ENCODE results near the gene HDAC4.

The HDAC4 gene

GRCh38 chr2:239142806-239143205 is 258.0 kb downstream of the HDAC4 start:
- no peak overlapping the region for H3K9ac ChIP-seq (ENCODE audit: low read depth, low read length)

GRCh38 chr2:239142296-239142695 is 258.5 kb downstream of the HDAC4 start:
- no peaks in the 10 kb centered on the region for H3K4me1 ChIP-seq (ENCODE audit: insufficient read depth, low read length)
- H3K36me3 ChIP-seq (ENCODE audit: insufficient read depth, low read length) = no peaks in the 10 kb centered on the region
- H3K9me3 ChIP-seq (ENCODE audit: control insufficient read depth, insufficient read depth, low read length) = no peaks in the 10 kb centered on the region
- H3K9ac ChIP-seq (ENCODE audit: low read depth, low read length) = no peak overlapping the region

More at GRCh38 chr2:239142806-239143205, 258.0 kb downstream of the HDAC4 start:
- H3K4me1 ChIP-seq (ENCODE audit: insufficient read depth, low read length) = no peaks in the 10 kb centered on the region
- no peaks in the 10 kb centered on the region for H3K9me3 ChIP-seq (ENCODE audit: control insufficient read depth, insufficient read depth, low read length)
- H3K36me3 ChIP-seq (ENCODE audit: insufficient read depth, low read length) = no peaks in the 10 kb centered on the region

DNA sequence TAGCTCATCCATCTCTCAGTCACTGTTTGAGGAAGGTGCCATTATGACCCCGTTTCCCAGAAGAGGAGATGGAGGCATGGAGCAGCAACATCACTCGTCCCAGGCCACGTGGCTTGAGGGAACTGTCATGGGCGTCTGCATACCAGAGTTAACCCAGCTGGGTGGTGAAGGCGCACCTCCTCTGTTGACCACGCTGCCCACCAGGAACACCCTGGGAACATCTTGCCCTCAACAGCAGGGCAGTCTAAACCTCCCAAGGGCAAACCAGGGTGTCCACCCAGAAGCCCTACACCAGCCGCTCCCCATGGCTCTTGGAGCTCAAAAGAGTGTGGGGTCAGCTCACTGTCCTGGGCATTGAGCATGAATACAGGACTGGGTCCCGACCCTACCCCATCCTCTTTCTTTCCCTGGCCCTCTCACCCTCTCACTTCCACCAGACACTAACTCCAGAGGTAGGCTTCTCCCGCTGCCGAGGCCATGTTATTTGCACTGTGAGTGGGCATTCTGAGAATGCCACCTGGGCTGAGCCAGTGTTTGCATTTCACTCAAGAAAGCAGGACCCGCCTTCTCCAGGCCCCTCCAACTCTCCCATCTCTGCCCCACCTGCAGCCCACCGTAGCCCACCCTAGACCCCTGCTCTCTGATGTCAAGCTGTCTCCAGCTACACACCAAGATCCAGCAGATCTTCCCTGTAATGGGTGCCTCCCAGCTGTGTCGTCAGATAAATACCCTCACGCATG is 259.6 kb downstream of the HDAC4 start:
- H3K36me3 ChIP-seq (ENCODE audit: insufficient read depth, low read length) = no peaks in the 10 kb centered on the region
- H3K9ac ChIP-seq (ENCODE audit: low read depth, low read length) = no peak overlapping the region
- no peaks in the 10 kb centered on the region for H3K4me1 ChIP-seq (ENCODE audit: insufficient read depth, low read length)
- no peaks in the 10 kb centered on the region for H3K9me3 ChIP-seq (ENCODE audit: control insufficient read depth, insufficient read depth, low read length)

GRCh38 chr2:239140346-239141020 is 260.3 kb downstream of the HDAC4 start:
- Histone ChIP-seq H3K9ac (ENCODE audit: low read depth, low read length) (no peak overlapping the region), H3K9me3 (ENCODE audit: control insufficient read depth, insufficient read depth, low read length) (no peaks in the 10 kb centered on the region), H3K36me3 (ENCODE audit: insufficient read depth, low read length) (no peaks in the 10 kb centered on the region)

GRCh38 chr2:239139566-239139965 is 261.3 kb downstream of the HDAC4 start:
- H3K4me1 ChIP-seq (ENCODE audit: insufficient read depth, low read length) = no peaks in the 10 kb centered on the region
- no peaks in the 10 kb centered on the region for H3K36me3 ChIP-seq (ENCODE audit: insufficient read depth, low read length)
- no peak overlapping the region for H3K9ac ChIP-seq (ENCODE audit: low read depth, low read length)
- H3K9me3 ChIP-seq (ENCODE audit: control insufficient read depth, insufficient read depth, low read length) = no peaks in the 10 kb centered on the region

More at GRCh38 chr2:239140346-239141020, 260.3 kb downstream of the HDAC4 start:
- no peaks in the 10 kb centered on the region for H3K4me1 ChIP-seq (ENCODE audit: insufficient read depth, low read length)

DNA sequence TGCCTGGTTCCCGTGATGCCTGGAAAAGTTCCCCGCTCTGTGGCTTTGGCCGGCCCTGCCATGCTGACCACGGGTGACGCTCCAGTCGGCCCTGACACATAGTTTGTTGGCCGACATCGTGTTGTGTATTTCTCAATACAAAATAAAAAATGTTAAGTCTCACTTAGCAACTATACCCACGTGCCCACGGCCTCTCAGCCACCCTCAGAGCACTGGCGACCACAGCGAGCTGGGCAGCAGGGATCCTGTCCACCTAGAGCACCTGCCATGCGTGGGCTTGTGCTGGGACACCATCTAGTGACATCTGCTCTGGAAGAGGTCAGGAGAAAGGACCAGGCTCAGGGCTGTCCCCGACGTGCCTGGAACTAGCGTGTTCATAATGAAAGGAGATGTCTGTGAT is 261.7 kb downstream of the HDAC4 start:
- Histone ChIP-seq H3K9ac (ENCODE audit: low read depth, low read length) (no peak overlapping the region), H3K4me1 (ENCODE audit: insufficient read depth, low read length) (no peaks in the 10 kb centered on the region), H3K9me3 (ENCODE audit: control insufficient read depth, insufficient read depth, low read length) (no peaks in the 10 kb centered on the region), H3K36me3 (ENCODE audit: insufficient read depth, low read length) (no peaks in the 10 kb centered on the region)

DNA sequence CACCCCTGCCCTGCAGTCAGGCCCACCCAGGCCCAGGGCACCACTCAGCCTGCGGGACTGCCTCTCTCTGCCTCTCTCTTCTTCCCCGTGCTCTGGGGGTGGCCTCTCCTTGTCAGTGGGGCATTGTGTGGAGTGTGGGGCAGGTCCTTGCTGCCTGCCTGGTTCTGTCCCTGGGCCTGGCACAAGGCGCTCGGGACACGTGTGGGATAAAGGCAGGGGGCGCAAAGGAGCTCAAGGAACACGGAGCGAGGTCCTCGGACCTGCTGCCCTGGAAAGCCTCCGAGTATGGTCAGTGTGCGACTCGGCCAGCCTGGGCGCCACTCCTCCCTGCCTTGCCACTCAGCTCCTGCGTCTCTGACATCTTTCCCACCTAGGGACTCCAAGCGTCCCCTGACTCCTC is 262.2 kb downstream of the HDAC4 start:
- H3K4me1 ChIP-seq (ENCODE audit: insufficient read depth, low read length) = no peaks in the 10 kb centered on the region
- no peaks in the 10 kb centered on the region; the same call in 1 of the 2 replicates for H3K36me3 ChIP-seq (ENCODE audit: insufficient read depth, low read length)
- H3K9me3 ChIP-seq (ENCODE audit: control insufficient read depth, insufficient read depth, low read length) = no peaks in the 10 kb centered on the region
- no peak overlapping the region for H3K9ac ChIP-seq (ENCODE audit: low read depth, low read length)

- no peaks in the 10 kb centered on the region for H3K4me1 ChIP-seq (ENCODE audit: insufficient read depth, low read length)
- H3K9ac ChIP-seq (ENCODE audit: low read depth, low read length) = no peak overlapping the region
- no peaks in the 10 kb centered on the region; the same call in 1 of the 2 replicates for H3K36me3 ChIP-seq (ENCODE audit: insufficient read depth, low read length)
- no peaks in the 10 kb centered on the region for H3K9me3 ChIP-seq (ENCODE audit: control insufficient read depth, insufficient read depth, low read length)
Observed at GRCh38 chr2:239137898-239138283, 262.9 kb downstream of the HDAC4 start.

DNA sequence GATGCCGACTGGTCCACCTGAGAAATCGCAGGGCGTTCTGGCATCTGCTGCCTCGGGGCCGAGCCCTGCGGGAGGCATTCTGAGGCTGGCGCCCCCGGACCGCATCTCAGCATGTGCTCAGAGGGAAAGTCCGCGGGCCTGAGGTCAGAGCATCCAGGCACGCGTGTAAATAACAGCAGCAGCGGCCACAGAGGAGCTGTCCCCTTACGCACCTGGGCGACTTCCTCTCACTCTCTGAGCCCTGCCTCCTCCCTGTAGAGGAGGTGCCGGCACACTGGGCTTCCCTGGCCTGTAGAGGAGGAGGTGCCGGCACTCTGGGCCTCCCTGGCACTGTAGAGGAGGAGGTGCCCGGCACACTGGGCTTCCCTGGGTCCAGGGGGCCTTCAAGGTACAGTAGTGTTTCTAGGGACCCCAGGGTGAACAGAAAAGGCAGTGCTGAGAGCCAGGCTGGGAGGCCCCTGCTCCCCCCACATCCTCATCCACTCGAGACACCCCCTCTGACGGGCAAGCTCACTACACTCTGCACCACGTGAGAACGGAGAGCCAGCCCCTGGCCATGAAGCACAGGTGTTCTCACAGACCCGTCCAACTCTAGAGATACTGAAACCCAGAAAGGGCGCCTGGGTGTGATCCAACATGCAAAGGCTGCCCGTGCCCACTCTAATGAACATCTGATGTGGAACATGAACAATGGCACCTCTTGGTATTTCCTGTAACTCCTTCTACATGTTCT is 263.5 kb downstream of the HDAC4 start:
- no peak overlapping the region for H3K9ac ChIP-seq (ENCODE audit: low read depth, low read length)
- no peaks in the 10 kb centered on the region for H3K9me3 ChIP-seq (ENCODE audit: control insufficient read depth, insufficient read depth, low read length)
- no peaks in the 10 kb centered on the region for H3K4me1 ChIP-seq (ENCODE audit: insufficient read depth, low read length)
- H3K36me3 ChIP-seq (ENCODE audit: insufficient read depth, low read length) = no peaks in the 10 kb centered on the region; the same call in 1 of the 2 replicates

DNA sequence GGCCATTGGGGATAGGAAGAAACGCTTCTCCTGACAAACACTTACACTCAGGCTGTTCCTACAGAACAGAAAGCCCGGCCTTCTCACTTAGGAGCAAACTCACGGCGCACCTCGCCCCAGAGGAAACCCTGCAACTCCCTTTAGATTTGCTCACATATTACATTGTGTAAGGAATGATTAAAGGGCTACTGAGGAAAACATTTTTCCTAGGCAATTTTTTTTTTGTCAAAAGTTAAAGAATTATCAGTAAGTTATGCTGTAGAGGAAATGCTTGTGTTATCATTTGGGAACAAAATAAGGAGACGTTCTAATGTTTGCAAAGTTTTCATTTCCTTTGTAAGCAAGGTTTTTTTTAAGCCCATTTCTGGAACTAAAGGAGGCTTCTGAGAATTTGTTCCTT is 264.1 kb downstream of the HDAC4 start:
- H3K36me3 ChIP-seq (ENCODE audit: insufficient read depth, low read length) = no peaks in the 10 kb centered on the region; the same call in 1 of the 2 replicates

GRCh38 chr2:239136203-239136602 is 264.6 kb downstream of the HDAC4 start:
- no peaks in the 10 kb centered on the region for H3K9me3 ChIP-seq (ENCODE audit: control insufficient read depth, insufficient read depth, low read length)
- no peaks in the 10 kb centered on the region for H3K4me1 ChIP-seq (ENCODE audit: insufficient read depth, low read length)
- no peak overlapping the region for H3K9ac ChIP-seq (ENCODE audit: low read depth, low read length)
- H3K36me3 ChIP-seq (ENCODE audit: insufficient read depth, low read length) = no peaks in the 10 kb centered on the region; the same call in 1 of the 2 replicates

More for the DNA sequence above, 264.1 kb downstream of the HDAC4 start:
- Histone ChIP-seq H3K4me1 (ENCODE audit: insufficient read depth, low read length) (no peaks in the 10 kb centered on the region), H3K9me3 (ENCODE audit: control insufficient read depth, insufficient read depth, low read length) (no peaks in the 10 kb centered on the region), H3K9ac (ENCODE audit: low read depth, low read length) (no peak overlapping the region)

GRCh38 chr2:239135531-239135930 is 265.3 kb downstream of the HDAC4 start:
- Histone ChIP-seq H3K9me3 (ENCODE audit: control insufficient read depth, insufficient read depth, low read length) (no peaks in the 10 kb centered on the region), H3K4me1 (ENCODE audit: insufficient read depth, low read length) (no peaks in the 10 kb centered on the region), H3K36me3 (ENCODE audit: insufficient read depth, low read length) (no peaks in the 10 kb centered on the region; the same call in 1 of the 2 replicates), H3K9ac (ENCODE audit: low read depth, low read length) (no peak overlapping the region)

DNA sequence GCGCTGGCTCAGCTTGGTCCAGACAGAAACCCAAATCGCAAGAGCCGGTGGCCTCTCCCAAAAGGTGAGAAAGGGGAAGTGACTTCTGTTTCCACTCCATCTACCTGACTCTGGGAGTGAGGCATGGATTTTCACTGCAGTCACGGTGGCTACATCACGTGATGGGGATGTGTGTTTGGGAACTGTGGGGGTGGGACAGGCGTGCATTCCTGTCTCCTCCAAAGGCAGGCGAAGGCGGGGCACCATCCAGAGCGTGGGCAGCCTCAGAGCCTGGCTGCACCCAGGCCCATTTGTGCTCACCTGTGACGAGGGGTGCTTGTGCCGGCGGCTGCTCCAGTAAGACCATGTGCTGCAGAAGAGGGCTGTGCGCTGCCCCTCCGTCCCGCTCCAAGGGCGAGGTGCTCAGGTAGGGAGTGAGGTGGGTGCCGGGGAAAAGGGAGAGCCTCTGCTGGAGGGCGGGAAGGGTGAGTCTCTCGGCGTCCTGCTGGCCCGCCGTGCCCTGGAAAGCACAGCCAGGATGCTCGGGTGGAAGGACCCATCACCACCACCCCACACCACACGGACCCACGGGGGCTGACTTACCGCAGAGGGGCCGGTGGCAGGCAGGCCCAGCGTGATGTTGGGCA is 266.8 kb downstream of the HDAC4 start:
- Histone ChIP-seq H3K9ac (ENCODE audit: low read depth, low read length) (no peak overlapping the region), H3K36me3 (ENCODE audit: insufficient read depth, low read length) (no peaks in the 10 kb centered on the region; the same call in 1 of the 2 replicates), H3K4me1 (ENCODE audit: insufficient read depth, low read length) (no peaks in the 10 kb centered on the region), H3K9me3 (ENCODE audit: control insufficient read depth, insufficient read depth, low read length) (no peaks in the 10 kb centered on the region)

DNA sequence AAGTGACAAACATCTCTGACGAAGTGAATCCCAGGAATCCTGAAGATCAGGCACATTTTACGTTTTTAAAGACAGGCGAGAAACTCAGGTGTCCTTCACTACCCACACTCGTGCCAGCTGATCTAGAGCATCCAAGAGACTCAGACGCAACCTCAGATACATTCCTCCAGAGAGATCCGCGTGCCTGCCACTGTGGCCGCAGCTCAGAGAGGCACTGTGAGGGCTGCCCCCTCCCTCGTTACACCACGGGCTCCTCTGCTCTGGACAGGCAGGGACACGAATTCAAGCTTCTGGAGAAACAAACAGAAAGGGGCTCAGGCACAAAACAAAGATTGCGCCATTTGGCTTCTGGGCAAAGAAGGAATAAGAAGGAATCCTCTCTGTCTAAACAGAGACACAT is 268.0 kb downstream of the HDAC4 start:
- Histone ChIP-seq H3K9ac (ENCODE audit: low read depth, low read length) (no peak overlapping the region), H3K4me1 (ENCODE audit: insufficient read depth, low read length) (no peaks in the 10 kb centered on the region), H3K36me3 (ENCODE audit: insufficient read depth, low read length) (no peaks in the 10 kb centered on the region; the same call in 1 of the 2 replicates), H3K9me3 (ENCODE audit: control insufficient read depth, insufficient read depth, low read length) (no peaks in the 10 kb centered on the region)
